ENCODE data around the gene ASCC1.

ASCC1 gene

DNA sequence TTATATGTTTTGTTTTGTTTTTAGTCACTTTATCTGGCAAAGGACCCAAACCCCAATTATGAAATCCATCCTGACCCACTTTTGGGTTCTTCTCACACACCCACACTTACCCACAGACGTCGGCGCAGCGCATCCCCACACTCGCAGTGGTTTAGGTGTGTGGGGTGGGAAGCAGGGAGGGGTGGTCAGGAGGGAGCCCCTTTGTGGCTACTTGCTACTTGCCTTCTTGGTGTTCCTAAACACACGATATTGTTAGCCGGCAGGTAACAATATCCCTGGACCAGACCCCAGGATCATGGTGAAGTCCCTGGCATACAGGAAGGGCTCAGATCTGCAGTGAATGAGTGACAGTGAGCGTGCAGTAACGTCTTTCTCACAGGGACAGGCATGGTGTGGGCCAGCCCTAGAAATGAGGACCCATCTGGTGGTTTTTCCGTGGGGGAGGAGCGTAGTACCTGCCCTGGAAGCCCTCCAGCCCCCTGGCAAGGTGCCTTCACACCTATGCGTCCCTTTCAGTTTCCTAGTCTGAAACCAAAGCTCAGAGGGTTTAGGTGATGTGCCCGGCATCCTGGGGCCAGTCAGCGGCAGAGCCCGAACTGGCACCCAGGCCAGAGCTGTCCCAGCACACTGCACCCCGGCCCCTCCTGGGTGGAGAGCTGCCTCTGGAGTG lies 132.2 kb downstream of the ASCC1 start:
- no peak overlapping the region for H3K4me3 ChIP-seq (ENCODE audit: low read depth, low read length)
- in situ Hi-C loops (cut with HindIII; ENCODE audit: low sequenced_read_pairs) = no loop called here
- TF ChIP-seq CTCF (IDR thresholded peaks at IDR 0.05; ENCODE audit: low read depth, low read length) = no peak
- no peak for DNase-seq (ENCODE audit: low read depth, low spot score)

GRCh38 chr10:72082856-72083789 lies 133.0 kb downstream of the ASCC1 start:
- no peak for DNase-seq (ENCODE audit: low read depth, low spot score)
- no peak for TF ChIP-seq CTCF (IDR thresholded peaks at IDR 0.05; ENCODE audit: low read depth, low read length)
- no peak overlapping the region for H3K4me3 ChIP-seq (ENCODE audit: low read depth, low read length)
- in situ Hi-C loops (cut with HindIII; ENCODE audit: low sequenced_read_pairs) = no loop called here

GRCh38 chr10:72081772-72082590 lies 134.1 kb downstream of the ASCC1 start:
- H3K4me3 ChIP-seq (ENCODE audit: low read depth, low read length) = no peak overlapping the region
- TF ChIP-seq CTCF (IDR thresholded peaks at IDR 0.05; ENCODE audit: low read depth, low read length) = no peak
- no peak for DNase-seq (ENCODE audit: low read depth, low spot score)
- in situ Hi-C loops (cut with HindIII; ENCODE audit: low sequenced_read_pairs) = no loop called here

- DNase-seq (ENCODE audit: low read depth, low spot score) = no peak
- H3K4me3 ChIP-seq (ENCODE audit: low read depth, low read length) = no peak overlapping the region
- TF ChIP-seq CTCF (IDR thresholded peaks at IDR 0.05; ENCODE audit: low read depth, low read length) = no peak
- in situ Hi-C loops (cut with HindIII; ENCODE audit: low sequenced_read_pairs) = no loop called here
Observed at GRCh38 chr10:72081210-72081609, 134.9 kb downstream of the ASCC1 start.

DNA sequence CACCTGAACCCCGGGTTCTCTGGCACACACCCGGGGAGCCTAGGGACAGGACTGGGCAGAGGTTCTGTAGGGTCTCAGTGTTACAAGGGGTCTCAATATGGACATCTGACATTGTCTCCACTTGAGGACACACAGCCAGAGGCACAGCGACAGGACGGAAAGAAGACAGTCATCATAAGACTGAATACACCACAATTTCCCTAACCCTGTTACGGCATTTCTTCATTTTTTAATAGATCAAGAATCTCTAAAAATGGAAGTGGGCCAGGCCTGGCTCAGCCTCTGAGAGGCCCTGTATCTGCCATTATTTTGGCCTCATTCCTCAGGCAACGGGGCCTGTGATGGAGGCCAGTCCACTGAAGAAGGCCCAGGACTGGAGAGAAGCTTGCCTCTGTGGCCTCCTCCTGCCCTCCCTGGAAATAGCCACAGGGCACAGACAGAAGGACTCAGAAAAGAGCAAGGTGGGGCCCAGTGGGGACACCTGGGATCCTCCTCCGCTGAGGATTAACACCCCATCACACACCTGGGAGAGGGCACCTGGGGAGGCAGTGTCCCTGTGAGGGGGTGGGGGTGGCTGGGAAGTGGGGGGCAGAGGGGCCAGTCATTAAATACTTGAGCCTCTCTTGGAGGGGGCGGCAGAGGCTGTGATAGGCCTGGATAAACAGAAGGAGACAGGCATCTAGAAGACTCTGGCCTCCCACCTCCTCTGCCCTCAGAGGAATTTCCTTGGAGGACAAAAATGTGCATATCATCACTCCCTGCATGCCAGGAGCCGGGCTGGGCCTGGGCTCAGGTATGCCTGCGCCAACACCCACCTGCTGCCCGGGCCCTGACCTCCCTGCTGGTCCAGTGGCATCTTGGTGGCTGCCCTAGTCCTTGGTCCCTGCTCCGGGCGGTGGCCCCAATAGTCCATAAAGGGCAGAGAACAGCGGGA lies 135.8 kb downstream of the ASCC1 start:
- no peak for TF ChIP-seq CTCF (IDR thresholded peaks at IDR 0.05; ENCODE audit: low read depth, low read length)
- no peak for DNase-seq (ENCODE audit: low read depth, low spot score)
- no peak overlapping the region for H3K4me3 ChIP-seq (ENCODE audit: low read depth, low read length)
- in situ Hi-C loops (cut with HindIII; ENCODE audit: low sequenced_read_pairs) = no loop called here

Measured in astrocyte of the spinal cord (primary cell).